SK-N-SH (cell line): ENCODE data around the gene PLK4. TPM values are rescaled to one million over a fixed set of nuclear protein-coding genes. Genes with fewer than 3 reads are reported as not detected.
"Not testable (repeated sequence)": the region's sequence is repeated elsewhere in the genome, so short reads cannot be mapped to it uniquely, and the experiment has no call there.

Source experiments
- CTCF ChIA-PET: fragments of 300-600, 350-600 bp; formaldehyde crosslinking; extraction: SDS; loops from one replicate; lab custom pipeline; 2021; lab: Yijun Ruan, JAX
- POLR2A ChIA-PET: fragments of 350-600 bp; sonication (Branson Sonifier 250); formaldehyde crosslinking; extraction: SDS; loops from one replicate; lab custom pipeline; 2020; ENCODE audit warnings: antibody characterized with exemption, inconsistent platforms; lab: Yijun Ruan, JAX
- DNase-seq: peaks from one replicate; pipeline ENCODE4 v3.0.0; 2012
- H2AFZ ChIP-seq: fragments of 200-600 bp; sonication (generic); 2 replicates; pipeline ENCODE4 v1.8.1; 2016; ENCODE audit warnings: antibody characterized with exemption, mild to moderate bottlenecking, low read depth
- H3F3A ChIP-seq: fragments of 200-600 bp; sonication (generic); replicated peaks from 2 replicates; pipeline ENCODE3; 2016; ENCODE audit warnings: antibody characterized with exemption, mild to moderate bottlenecking; ENCODE audit not compliant: insufficient read depth
- H3K27ac ChIP-seq, 2 experiments: fragments of 200-500 bp in 1 of 2; fragments of 200-600 bp in 1 of 2; sonication (Bioruptor generic) in 1 of 2; sonication (generic), shearing (Covaris generic) in 1 of 2; 2 replicates each; pipeline versions ENCODE4 v1.5.1 to v1.6.1; 2014 to 2016; ENCODE audit warnings: low read depth in 2 of 2, inconsistent platforms in 1 of 2, low read length in 1 of 2, mild to moderate bottlenecking in 1 of 2, mixed read lengths in 1 of 2
- H3K27me3 ChIP-seq: fragments of 200-600 bp; sonication (generic), shearing (Covaris generic); 2 replicates; pipeline ENCODE4 v1.6.1; 2016; ENCODE audit warnings: mixed run types; ENCODE audit not compliant: insufficient read depth
- H3K36me3 ChIP-seq, 2 experiments: fragments of 200-500 bp in 1 of 2; fragments of 200-600 bp in 1 of 2; sonication (Bioruptor generic) in 1 of 2; sonication (generic) in 1 of 2; replicated peaks in 1 of 2; 2 replicates each; pipeline versions ENCODE3 to v1.5.1; 2014 to 2016; ENCODE audit warnings: low read length in 1 of 2, mild to moderate bottlenecking in 1 of 2; ENCODE audit not compliant: insufficient read depth in 2 of 2, control insufficient read depth in 1 of 2
- H3K4me1 ChIP-seq, 2 experiments: fragments of 200-500 bp in 1 of 2; fragments of 200-600 bp in 1 of 2; sonication (Bioruptor generic) in 1 of 2; sonication (generic), shearing (Covaris generic) in 1 of 2; 2 replicates each; pipeline versions ENCODE4 v1.5.1 to v1.6.1; 2014 to 2016; ENCODE audit warnings: low read depth in 1 of 2, low read length in 1 of 2, mixed run types in 1 of 2; ENCODE audit not compliant: insufficient read depth in 2 of 2, control insufficient read depth in 1 of 2
- H3K4me2 ChIP-seq: fragments of 200-600 bp; sonication (generic), shearing (Covaris generic); 2 replicates; pipeline ENCODE4 v1.6.1; 2017; ENCODE audit warnings: mixed run types
- H3K4me3 ChIP-seq, 2 experiments: fragments of 200-500 bp in 1 of 2; fragments of 200-600 bp in 1 of 2; sonication (Bioruptor generic) in 1 of 2; sonication (generic), shearing (Covaris generic) in 1 of 2; 2 replicates each; pipeline versions ENCODE4 v1.5.1 to v1.8.1; 2014 to 2016; ENCODE audit warnings: low read depth in 2 of 2, inconsistent platforms in 1 of 2, low read length in 1 of 2, mild to moderate bottlenecking in 1 of 2, mixed read lengths in 1 of 2, moderate library complexity in 1 of 2
- H3K79me2 ChIP-seq: fragments of 200-600 bp; sonication (generic); 2 replicates; pipeline ENCODE4 v1.8.1; 2017; ENCODE audit warnings: mild to moderate bottlenecking; ENCODE audit not compliant: insufficient read depth
- H3K9ac ChIP-seq: fragments of 200-600 bp; sonication (generic); 2 replicates; pipeline ENCODE4 v1.6.1; 2017; ENCODE audit warnings: mixed run types
- H3K9me2 ChIP-seq: fragments of 200-600 bp; sonication (generic); 2 replicates; pipeline ENCODE4 v1.6.1; 2017; ENCODE audit warnings: mixed run types
- H3K9me3 ChIP-seq: fragments of 200-600 bp; sonication (generic); 2 replicates; pipeline ENCODE4 v1.6.1; 2017; ENCODE audit warnings: mixed run types, mild to moderate bottlenecking, moderate library complexity
- H4K20me1 ChIP-seq: fragments of 200-600 bp; sonication (generic); 2 replicates; pipeline ENCODE4 v1.6.1; 2017; ENCODE audit warnings: mild to moderate bottlenecking, mixed run types; ENCODE audit not compliant: insufficient read depth
- ELF1 ChIP-seq: IDR thresholded peaks from 2 replicates; pipeline ENCODE4 v1.4.0; 2012
- GATA2 ChIP-seq: sonication (generic); formaldehyde crosslinking; IDR thresholded peaks from 2 replicates; pipeline ENCODE4 v1.5.0; 2020; ENCODE audit warnings: mild to moderate bottlenecking, missing genetic modification reagents
- POLR2AphosphoS5 ChIP-seq: IDR thresholded peaks from 2 replicates; pipeline ENCODE4 v1.6.1; 2012; ENCODE audit warnings: low read depth, low read length
- RAD21 ChIP-seq: IDR thresholded peaks from 2 replicates; pipeline ENCODE4 v1.6.1; 2012; ENCODE audit warnings: mild to moderate bottlenecking, low read length
- REST ChIP-seq: IDR thresholded peaks from 2 replicates; pipeline ENCODE4 v1.6.1; 2012; ENCODE audit warnings: mild to moderate bottlenecking, low read depth, low read length, moderate library complexity
- SMC3 ChIP-seq: IDR thresholded peaks from 2 replicates; pipeline ENCODE4 v1.6.1; 2012; ENCODE audit warnings: low read depth, low read length, improper control_type of control experiment
- TAF1 ChIP-seq: IDR thresholded peaks from 2 replicates; pipeline ENCODE4 v1.6.1; 2012; ENCODE audit warnings: low read depth, mild to moderate bottlenecking, low read length, moderate library complexity, borderline replicate concordance
- TCF12 ChIP-seq: IDR thresholded peaks from 2 replicates; pipeline ENCODE4 v1.4.0; 2012
- USF1 ChIP-seq: IDR thresholded peaks from 2 replicates; pipeline ENCODE4 v1.4.0; 2012; ENCODE audit warnings: low read depth, borderline replicate concordance
- WGBS: methylation state at CpG from one replicate; pipeline ENCODE4 v1.1.6; 2017; ENCODE audit warnings: low lambda C conversion rate; 5-methylcytosine and 5-hydroxymethylcytosine counted together
- polyA plus RNA-seq, 3 experiments: library from polyadenylated mRNA; depleted of rRNA; stranded (reverse); fragments of >200 nt; gene quantifications; 2 replicates each; pipeline ENCODE4 v1.2.3, GENCODE V29; 2012
- TF ChIP-seq, protein P1 (sequence below): IDR thresholded peaks from 2 replicates; pipeline ENCODE4; 2012
- TF ChIP-seq, protein P2 (sequence below): IDR thresholded peaks from 2 replicates; pipeline ENCODE4 v1.4.0; 2012; ENCODE audit warnings: low read depth, borderline replicate concordance

PLK4 gene
- polyA plus RNA-seq, 1 of the 3 experiments (the other 2 are of a cell fraction): 10.5 TPM

DNA sequence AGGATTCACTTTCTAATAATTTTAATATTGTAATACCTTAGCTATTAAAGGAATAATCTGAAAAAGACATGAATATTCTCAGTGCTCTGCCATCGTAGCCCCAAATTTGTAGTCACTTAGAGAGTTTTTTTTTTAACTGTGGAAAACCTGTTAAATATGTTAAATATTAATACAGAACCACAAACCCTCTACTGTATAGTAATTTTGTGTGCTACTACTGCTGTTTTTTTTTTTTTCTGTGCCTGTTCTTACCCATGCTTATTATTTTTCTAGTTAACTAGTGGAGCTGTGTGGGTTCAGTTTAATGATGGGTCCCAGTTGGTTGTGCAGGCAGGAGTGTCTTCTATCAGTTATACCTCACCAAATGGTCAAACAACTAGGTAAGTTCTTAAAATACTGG lies 15.8 kb downstream of the PLK4 start (continued):
- TF ChIP-seq, protein P1, sequence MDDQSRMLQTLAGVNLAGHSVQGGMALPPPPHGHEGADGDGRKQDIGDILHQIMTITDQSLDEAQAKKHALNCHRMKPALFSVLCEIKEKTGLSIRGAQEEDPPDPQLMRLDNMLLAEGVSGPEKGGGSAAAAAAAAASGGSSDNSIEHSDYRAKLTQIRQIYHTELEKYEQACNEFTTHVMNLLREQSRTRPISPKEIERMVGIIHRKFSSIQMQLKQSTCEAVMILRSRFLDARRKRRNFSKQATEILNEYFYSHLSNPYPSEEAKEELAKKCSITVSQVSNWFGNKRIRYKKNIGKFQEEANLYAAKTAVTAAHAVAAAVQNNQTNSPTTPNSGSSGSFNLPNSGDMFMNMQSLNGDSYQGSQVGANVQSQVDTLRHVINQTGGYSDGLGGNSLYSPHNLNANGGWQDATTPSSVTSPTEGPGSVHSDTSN: no peak
- no peak for TF ChIP-seq TCF12
- TF ChIP-seq TAF1: no peak
- TF ChIP-seq USF1: no peak

DNA sequence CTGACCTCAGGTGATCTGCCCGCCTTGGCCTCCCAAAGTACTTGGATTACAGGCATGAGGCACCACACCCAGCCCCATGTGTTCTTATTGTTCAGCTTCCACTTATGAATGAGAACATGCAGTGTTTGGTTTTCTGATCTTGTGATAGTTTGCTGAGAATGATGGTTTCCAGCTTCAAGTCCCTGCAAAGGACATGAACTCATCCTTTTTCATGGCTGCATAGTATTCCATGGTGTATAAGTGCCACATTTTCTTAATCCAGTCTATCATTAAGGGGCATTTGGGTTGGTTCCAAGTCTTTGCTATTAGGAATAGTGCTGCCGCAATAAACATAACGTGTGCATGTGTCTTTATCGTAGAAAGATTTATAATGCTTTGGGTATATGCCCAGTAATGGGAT lies 19.0 kb downstream of the PLK4 start:
- peaks cover 22 to 27% of the 10 kb centered on the region in 2 experiments for H3K36me3 ChIP-seq
- H3K4me1 ChIP-seq, DNase-seq, H3K9me3 ChIP-seq, H3K79me2 ChIP-seq, H3K4me3 ChIP-seq, H2AFZ ChIP-seq, H3K4me2 ChIP-seq, H3K9ac ChIP-seq, H3K27ac ChIP-seq, H3K9me2 ChIP-seq, POLR2A ChIA-PET, H4K20me1 ChIP-seq, H3K27me3 ChIP-seq, CTCF ChIA-PET: not testable (repeated sequence)
- WGBS: 98% methylated on average over 3 of the region's 4 CpGs
- H3F3A ChIP-seq: peaks cover 13% of the 10 kb centered on the region

- Histone ChIP-seq H2AFZ (no peak overlapping the region), H3K4me2 (no peak overlapping the region), H3K9me3 (no peaks in the 10 kb centered on the region), H3K4me3 (no peak overlapping the region), H3F3A (no peaks in the 10 kb centered on the region), H3K79me2 (no peaks in the 10 kb centered on the region), H3K27ac (no peak overlapping the region), H3K4me1 (no peaks in the 10 kb centered on the region), H3K36me3 (no peaks in the 10 kb centered on the region), H4K20me1 (no peaks in the 10 kb centered on the region), H3K27me3 (no peaks in the 10 kb centered on the region), H3K9ac (no peak overlapping the region)
- ChIA-PET CTCF (no interaction called here), POLR2A (no interaction called here)
- TF ChIP-seq SMC3: no peak
- TF ChIP-seq, all 33 proteins: peak for 0
- 82% methylated on average over 7 of the region's 8 CpGs for WGBS
- DNase-seq: no peak
- no peaks in the 10 kb centered on the region for H3K9me2 ChIP-seq
Measured at GRCh38 chr4:127905029-127905428, 24.3 kb downstream of the PLK4 start.

- H2AFZ ChIP-seq: no peak overlapping the region
- no peak overlapping the region for H3K4me3 ChIP-seq
- no peaks in the 10 kb centered on the region for H3K4me1 ChIP-seq
- no peaks in the 10 kb centered on the region for H3K27me3 ChIP-seq
- no peaks in the 10 kb centered on the region for H3K79me2 ChIP-seq
- POLR2A ChIA-PET: no interaction called here
- no peaks in the 10 kb centered on the region for H3K9me3 ChIP-seq
- CTCF ChIA-PET: interaction anchor here (1.1 to 1.5 kb wide), 3 partner anchors 19 to 84 kb away, joined by 3 read pairs; partner anchors contain the start of genes ABHD18 and MFSD8
- no peak overlapping the region for H3K27ac ChIP-seq
- no peak overlapping the region for H3K4me2 ChIP-seq
- DNase-seq: no peak
- H3K9me2 ChIP-seq: no peaks in the 10 kb centered on the region
- peaks cover 14% of the 10 kb centered on the region for H3F3A ChIP-seq
- no peak overlapping the region for H3K9ac ChIP-seq
- peaks cover 32 to 44% of the 10 kb centered on the region in 2 experiments for H3K36me3 ChIP-seq
- WGBS: 98% methylated on average over 3 of the region's 3 CpGs
- no peaks in the 10 kb centered on the region for H4K20me1 ChIP-seq
- TF ChIP-seq, protein P2, sequence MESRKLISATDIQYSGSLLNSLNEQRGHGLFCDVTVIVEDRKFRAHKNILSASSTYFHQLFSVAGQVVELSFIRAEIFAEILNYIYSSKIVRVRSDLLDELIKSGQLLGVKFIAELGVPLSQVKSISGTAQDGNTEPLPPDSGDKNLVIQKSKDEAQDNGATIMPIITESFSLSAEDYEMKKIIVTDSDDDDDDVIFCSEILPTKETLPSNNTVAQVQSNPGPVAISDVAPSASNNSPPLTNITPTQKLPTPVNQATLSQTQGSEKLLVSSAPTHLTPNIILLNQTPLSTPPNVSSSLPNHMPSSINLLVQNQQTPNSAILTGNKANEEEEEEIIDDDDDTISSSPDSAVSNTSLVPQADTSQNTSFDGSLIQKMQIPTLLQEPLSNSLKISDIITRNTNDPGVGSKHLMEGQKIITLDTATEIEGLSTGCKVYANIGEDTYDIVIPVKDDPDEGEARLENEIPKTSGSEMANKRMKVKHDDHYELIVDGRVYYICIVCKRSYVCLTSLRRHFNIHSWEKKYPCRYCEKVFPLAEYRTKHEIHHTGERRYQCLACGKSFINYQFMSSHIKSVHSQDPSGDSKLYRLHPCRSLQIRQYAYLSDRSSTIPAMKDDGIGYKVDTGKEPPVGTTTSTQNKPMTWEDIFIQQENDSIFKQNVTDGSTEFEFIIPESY: no peak
- TF ChIP-seq, protein P1: no peak
- TF ChIP-seq RAD21: no peak
- TF ChIP-seq TCF12: no peak
- no peak for TF ChIP-seq GATA2 (CRISPR knock-in tag)
- TF ChIP-seq REST: no peak
- no peak for TF ChIP-seq ELF1
- no peak for TF ChIP-seq POLR2AphosphoS5
Measured at GRCh38 chr4:127916512-127916911, 35.8 kb downstream of the PLK4 start.
